K562 (cell line): Measurements from ENCODE around the gene SH3BGRL2. TPM values are rescaled to one million over a fixed set of nuclear protein-coding genes. Genes with fewer than 3 reads are reported as not detected.

ENCODE experiments used
- ATAC-seq: fragments of 200-7000 bp; cut with Tn5 transposase; 3 replicates; pipeline ENCODE4 v1.9.1; 2020; ENCODE audit warnings: moderate library complexity
- BruUV-seq: library from RNA; stranded (reverse); fragments of 400-500 nt; replicated peaks from 2 replicates; lab custom pipeline; 2021; lab: Mats Ljungman, UMichigan
- CTCF ChIA-PET: fragments of 300-600 bp; formaldehyde crosslinking; extraction: SDS; loops from one replicate; lab custom pipeline; 2021; ENCODE audit warnings: low intra/inter-chr PET ratio; lab: Yijun Ruan, JAX
- POLR2A ChIA-PET: fragments of 300-600, 350-650 bp; sonication (Branson Sonifier 250); formaldehyde crosslinking; extraction: SDS; loops from one replicate; lab custom pipeline; 2021; ENCODE audit warnings: antibody characterized with exemption, inconsistent platforms; lab: Yijun Ruan, JAX
- DNase-seq, 4 experiments: peaks; one replicate each; pipeline versions ENCODE4 v3.0.0 to v3.0.0-alpha.2; 2011 to 2018; ENCODE audit warnings: low spot score in 3 of 4, mixed read lengths in 3 of 4; ENCODE audit errors: extremely low read depth in 1 of 4
- FAIRE-seq: peaks from 2 replicates; lab custom pipeline; 2011; peaks lifted over from hg19 to GRCh38; lab: Jason Lieb, UNC
- H2AFZ ChIP-seq: 2 replicates; pipeline ENCODE4 v1.6.0; 2011; ENCODE audit warnings: low read depth, low read length, control low read depth, inconsistent platforms
- H3K27ac ChIP-seq: fragments of 200-600 bp; 3 replicates; pipeline ENCODE4 v1.8.0; 2011; ENCODE audit warnings: low read depth, mild to moderate bottlenecking, control low read depth, inconsistent platforms, low read length, moderate library complexity, mixed read lengths; ENCODE audit errors: extremely low read depth
- H3K27me3 ChIP-seq, 2 experiments: fragments of 300-600 bp in 1 of 2; 2 replicates in 1 of 2; 3 replicates in 1 of 2; pipeline versions ENCODE4 v1.6.0 to v1.8.0; 2011; ENCODE audit warnings: inconsistent platforms in 2 of 2, low read length in 2 of 2, mild to moderate bottlenecking in 1 of 2, mixed read lengths in 1 of 2, moderate library complexity in 1 of 2; ENCODE audit not compliant: control insufficient read depth in 2 of 2, insufficient read depth in 2 of 2
- H3K36me3 ChIP-seq: fragments of 300-600 bp; 3 replicates; pipeline ENCODE4 v1.8.0; 2011; ENCODE audit warnings: mild to moderate bottlenecking, low read length, inconsistent platforms; ENCODE audit not compliant: control insufficient read depth, insufficient read depth
- H3K4me1 ChIP-seq, 2 experiments: fragments of 200-600 bp in 1 of 2; replicated peaks in 1 of 2; 2 replicates in 1 of 2; 3 replicates in 1 of 2; pipeline versions ENCODE4 v1.5.1 to v1.8.0; 2011; ENCODE audit warnings: inconsistent platforms in 2 of 2, low read length in 2 of 2, mild to moderate bottlenecking in 1 of 2, mixed read lengths in 1 of 2, moderate library complexity in 1 of 2; ENCODE audit not compliant: control insufficient read depth in 2 of 2, insufficient read depth in 2 of 2
- H3K4me2 ChIP-seq: 2 replicates; pipeline ENCODE4 v1.6.1; 2011; ENCODE audit warnings: low read length, control low read depth, inconsistent platforms, mixed read lengths; ENCODE audit not compliant: insufficient read depth
- H3K4me3 ChIP-seq: fragments of 200-600 bp; sonication (generic), shearing (Covaris generic); 2 replicates; pipeline ENCODE4 v1.5.1; 2016; ENCODE audit warnings: control low read depth, inconsistent platforms
- H3K79me2 ChIP-seq: fragments of 200-600 bp; 3 replicates; pipeline ENCODE4 v1.8.0; 2011; ENCODE audit warnings: low read length, inconsistent platforms; ENCODE audit not compliant: control insufficient read depth, insufficient read depth
- H3K9ac ChIP-seq, 2 experiments: 2 replicates each; pipeline versions ENCODE4 v1.6.0 to v1.6.1; 2011; ENCODE audit warnings: low read depth in 2 of 2, low read length in 2 of 2, control low read depth in 1 of 2, inconsistent platforms in 1 of 2, mild to moderate bottlenecking in 1 of 2, mixed read lengths in 1 of 2; ENCODE audit not compliant: insufficient read depth in 1 of 2
- H3K9me1 ChIP-seq: one replicate; pipeline ENCODE4 v1.6.0; 2011; ENCODE audit warnings: inconsistent platforms, mild to moderate bottlenecking, low read length, moderate library complexity; ENCODE audit not compliant: control insufficient read depth, insufficient read depth
- H3K9me3 ChIP-seq: replicated peaks from 2 replicates; pipeline ENCODE4 v1.5.1; 2011; ENCODE audit warnings: low read depth, low read length, inconsistent platforms; ENCODE audit not compliant: control insufficient read depth, insufficient read depth
- H4K20me1 ChIP-seq: replicated peaks from 2 replicates; pipeline ENCODE4 v1.6.1; 2011; ENCODE audit warnings: low read length, inconsistent platforms, mixed read lengths; ENCODE audit not compliant: control insufficient read depth, insufficient read depth
- FOS ChIP-seq: IDR thresholded peaks from 3 replicates; pipeline ENCODE4 v1.6.1; 2011; ENCODE audit not compliant: insufficient read length; ENCODE audit errors: extremely low read depth
- GTF2E2 ChIP-seq: fragments of 200-800 bp; sonication (Bioruptor generic); IDR thresholded peaks from 2 replicates; pipeline ENCODE4 v1.6.1; 2016; ENCODE audit warnings: missing genetic modification characterization, missing compliant biosample characterization
- HNRNPUL1 ChIP-seq: fragments of 200-400 bp; formaldehyde crosslinking; IDR thresholded peaks from 2 replicates; pipeline ENCODE4 v1.6.1; 2017; ENCODE audit warnings: low read length
- JUNB ChIP-seq: fragments of 450-650 bp; formaldehyde crosslinking; conservative IDR thresholded peaks from 2 replicates; pipeline ENCODE4 v1.4.0; 2020; ENCODE audit warnings: mild to moderate bottlenecking
- KDM1A ChIP-seq, 2 experiments: fragments of 450-650 bp; IDR thresholded peaks; 2 replicates each; pipeline ENCODE4 v1.6.1; 2016; ENCODE audit warnings: mild to moderate bottlenecking in 2 of 2
- MIER1 ChIP-seq: fragments of 450-650 bp; IDR thresholded peaks from 2 replicates; pipeline ENCODE4 v1.6.1; 2016; ENCODE audit warnings: antibody characterized with exemption, mild to moderate bottlenecking, low read depth
- MTA2 ChIP-seq: fragments of 450-650 bp; IDR thresholded peaks from 2 replicates; pipeline ENCODE4 v1.6.1; 2016; ENCODE audit warnings: low read depth
- PCBP1 ChIP-seq: fragments of 200-400 bp; formaldehyde crosslinking; IDR thresholded peaks from 2 replicates; pipeline ENCODE4 v1.6.1; 2018; ENCODE audit warnings: mild to moderate bottlenecking, low read depth, low read length; ENCODE audit not compliant: poor library complexity, severe bottlenecking
- PHB2 ChIP-seq: fragments of 450-650 bp; IDR thresholded peaks from 2 replicates; pipeline ENCODE4 v1.6.1; 2017; ENCODE audit warnings: low read depth
- TEAD1 ChIP-seq, 2 experiments: fragments of 450-650 bp in 1 of 2; sonication (generic) in 1 of 2; formaldehyde crosslinking; IDR thresholded peaks; 2 replicates each; pipeline versions ENCODE4 v1.4.0 to v1.8.0; 2020 to 2022; ENCODE audit warnings: mild to moderate bottlenecking in 2 of 2, missing genetic modification reagents in 1 of 2
- WGBS: fragments of 100-300 bp; shearing (Covaris generic); methylation state at CpG from one replicate; pipeline ENCODE4 v1.1.6; 2016; ENCODE audit warnings: low coverage, mixed read lengths; ENCODE audit not compliant: insufficient coverage; ENCODE audit errors: missing lambda C conversion rate; 5-methylcytosine and 5-hydroxymethylcytosine counted together
- in situ Hi-C: fragments of 300-500 bp; cut with MboI; formaldehyde crosslinking; loops from 4 replicates; pipeline ENCODE4 v1.15.0; 2018; ENCODE audit warnings: inconsistent platforms, mixed read lengths
- intact Hi-C: fragments of 100-400 bp; cut with micrococcal nuclease; formaldehyde crosslinking; loops from 2 replicates; pipeline ENCODE4 v1.14.2; 2022
- polyA plus RNA-seq, 8 experiments: library from polyadenylated mRNA; depleted of rRNA in 4 of 8; stranded (reverse) in 5 of 8; unstranded in 3 of 8; fragments of >200 nt; fragmentation: Nextera tagmentation in 2 of 8; fragmentation: Illumina TruSeq in 1 of 8; extraction: Ambion mirVana in 2 of 8; extraction: Trizol in 1 of 8; gene quantifications; 2 replicates each; pipeline versions ENCODE4 v1.2.1 to v1.2.3, GENCODE V29; 2011 to 2014; ENCODE audit warnings: inconsistent platforms in 1 of 8, missing spikeins in 1 of 8
- total RNA-seq, 7 experiments: library from RNA; depleted of rRNA in 6 of 7; stranded (reverse); fragments of >200 nt in 6 of 7; fragmentation: Illumina TruSeq in 2 of 7; extraction: Trizol in 2 of 7; gene quantifications; 2 replicates each; pipeline versions ENCODE4 v1.2.1 to v1.2.3, GENCODE V29; 2011 to 2021; ENCODE audit warnings: low replicate concordance in 1 of 7
- TF ChIP-seq, protein P1 (sequence below): fragments of 250-450 bp; sonication (Bioruptor Pico); IDR thresholded peaks from 2 replicates; pipeline ENCODE4 v1.8.0; 2021; ENCODE audit warnings: mild to moderate bottlenecking, moderate library complexity
- TF ChIP-seq, protein P2 (sequence below): sonication (generic); formaldehyde crosslinking; IDR thresholded peaks from 2 replicates; pipeline ENCODE4 v1.8.0; 2022; ENCODE audit warnings: missing genetic modification reagents, mild to moderate bottlenecking, moderate library complexity, borderline replicate concordance

SH3BGRL2 gene
- total and polyA plus RNA-seq, 9 of the 15 experiments (the other 6 are each of a cell fraction or from before 2014, with no cell fraction given) = 4.4 to 12.1 (median 7.3) TPM

DNA sequence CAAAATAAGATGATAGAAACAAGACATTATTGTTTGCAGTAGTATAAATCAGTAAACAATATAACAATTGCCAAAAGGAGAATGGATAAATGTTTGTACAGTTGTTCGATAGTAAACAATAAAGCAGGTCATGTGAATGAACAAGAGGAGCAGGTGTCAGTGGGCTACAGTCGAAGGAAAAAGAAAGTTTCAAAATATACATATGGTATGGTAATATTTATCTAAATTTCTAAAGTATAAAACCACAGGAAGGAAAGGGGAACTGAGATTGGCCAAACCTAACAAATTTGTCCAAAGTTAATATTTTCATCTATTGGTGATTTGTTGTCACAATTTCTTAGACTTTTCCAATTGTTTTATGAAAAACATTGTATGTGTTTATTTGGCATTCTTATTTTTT lies 110.9 kb downstream of the SH3BGRL2 start:
- ATAC-seq (no peak), FAIRE-seq (no peak), DNase-seq (no peak)
- no peaks in the 10 kb centered on the region for H3K79me2 ChIP-seq
- TF ChIP-seq GTF2E2 (tag) = no peak
- no peak for TF ChIP-seq KDM1A (IDR thresholded peaks at IDR 0.05)
- TF ChIP-seq MIER1 = no peak
- no peak for TF ChIP-seq FOS
- no peak for TF ChIP-seq TEAD1 (CRISPR knock-in tag; IDR thresholded peaks at IDR 0.05)
- TF ChIP-seq MTA2 = no peak
- no peak for TF ChIP-seq PHB2
- TF ChIP-seq HNRNPUL1 = no peak
- TF ChIP-seq PCBP1 = no peak
- TF ChIP-seq, protein P1, sequence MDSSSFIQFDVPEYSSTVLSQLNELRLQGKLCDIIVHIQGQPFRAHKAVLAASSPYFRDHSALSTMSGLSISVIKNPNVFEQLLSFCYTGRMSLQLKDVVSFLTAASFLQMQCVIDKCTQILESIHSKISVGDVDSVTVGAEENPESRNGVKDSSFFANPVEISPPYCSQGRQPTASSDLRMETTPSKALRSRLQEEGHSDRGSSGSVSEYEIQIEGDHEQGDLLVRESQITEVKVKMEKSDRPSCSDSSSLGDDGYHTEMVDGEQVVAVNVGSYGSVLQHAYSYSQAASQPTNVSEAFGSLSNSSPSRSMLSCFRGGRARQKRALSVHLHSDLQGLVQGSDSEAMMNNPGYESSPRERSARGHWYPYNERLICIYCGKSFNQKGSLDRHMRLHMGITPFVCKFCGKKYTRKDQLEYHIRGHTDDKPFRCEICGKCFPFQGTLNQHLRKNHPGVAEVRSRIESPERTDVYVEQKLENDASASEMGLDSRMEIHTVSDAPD = no peak
- TF ChIP-seq, protein P2, sequence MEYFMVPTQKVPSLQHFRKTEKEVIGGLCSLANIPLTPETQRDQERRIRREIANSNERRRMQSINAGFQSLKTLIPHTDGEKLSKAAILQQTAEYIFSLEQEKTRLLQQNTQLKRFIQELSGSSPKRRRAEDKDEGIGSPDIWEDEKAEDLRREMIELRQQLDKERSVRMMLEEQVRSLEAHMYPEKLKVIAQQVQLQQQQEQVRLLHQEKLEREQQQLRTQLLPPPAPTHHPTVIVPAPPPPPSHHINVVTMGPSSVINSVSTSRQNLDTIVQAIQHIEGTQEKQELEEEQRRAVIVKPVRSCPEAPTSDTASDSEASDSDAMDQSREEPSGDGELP (CRISPR knock-in tag) = no peak
- TF ChIP-seq JUNB (CRISPR knock-in tag) = no peak
- no peaks in the 10 kb centered on the region for H3K9me3 ChIP-seq
- CTCF ChIA-PET = no interaction called here
- in situ Hi-C loops (no loop called here), intact Hi-C loops (no loop called here)
- BruUV-seq = no TSS peak
- H3K4me3 ChIP-seq = no peak overlapping the region
- no peaks in the 10 kb centered on the region for H3K4me1 ChIP-seq
- H2AFZ ChIP-seq = no peak overlapping the region
- H3K4me2 ChIP-seq = no peak overlapping the region
- no peaks in the 10 kb centered on the region for H3K36me3 ChIP-seq
- no peaks in the 10 kb centered on the region for H3K9me1 ChIP-seq
- POLR2A ChIA-PET = no interaction called here
- WGBS = 0% methylated on average over 2 of the region's 2 CpGs
- no peaks in the 10 kb centered on the region for H4K20me1 ChIP-seq
- no peak overlapping the region for H3K9ac ChIP-seq
- H3K27me3 ChIP-seq = no peaks in the 10 kb centered on the region
- no peak overlapping the region for H3K27ac ChIP-seq
